ENCODE results near the gene FAF1.

GRCh38 chr1:50568782-50569181 is 391.3 kb downstream of the FAF1 start:
- TF ChIP-seq CTCF (IDR thresholded peaks at IDR 0.05) (no peak), POLR2A (IDR thresholded peaks at IDR 0.05) (no peak), POLR2AphosphoS5 (IDR thresholded peaks at IDR 0.05) (no peak)

All from transverse colon (tissue), 4 donors.